IPS-18c (cell line): ENCODE results near the gene SLF1.

Experiments
- H3K4me3 ChIP-seq: 2 replicates; pipeline ENCODE4 v1.7.0; 2013; ENCODE audit warnings: low read depth, mild to moderate bottlenecking, low read length, moderate library complexity; ENCODE audit not compliant: insufficient read depth
- H3K9me3 ChIP-seq: one replicate; pipeline ENCODE4 v1.6.1; 2013; ENCODE audit warnings: mild to moderate bottlenecking, low read length, moderate library complexity; ENCODE audit not compliant: control insufficient read depth, insufficient read depth

Gene SLF1

GRCh38 chr5:94693043-94693822 is 74.8 kb downstream of the SLF1 start:
- H3K9me3 ChIP-seq, result no peaks in the 10 kb centered on the region
- H3K4me3 ChIP-seq, result no peak overlapping the region

- no peaks in the 10 kb centered on the region for H3K9me3 ChIP-seq
- H3K4me3 ChIP-seq, result no peak overlapping the region
These were observed 75.4 kb downstream of the SLF1 start for GRCh38 chr5:94693845-94694370.

- H3K4me3 ChIP-seq, result no peak overlapping the region
These were observed 76.2 kb downstream of the SLF1 start for GRCh38 chr5:94694671-94695070.

GRCh38 chr5:94698197-94698596 is 79.7 kb downstream of the SLF1 start:
- Histone ChIP-seq H3K4me3 (no peak overlapping the region), H3K9me3 (no peaks in the 10 kb centered on the region)

More at GRCh38 chr5:94694671-94695070, 76.2 kb downstream of the SLF1 start:
- no peaks in the 10 kb centered on the region for H3K9me3 ChIP-seq

- no peaks in the 10 kb centered on the region for H3K9me3 ChIP-seq
- no peak overlapping the region for H3K4me3 ChIP-seq
These were observed 81.1 kb downstream of the SLF1 start for GRCh38 chr5:94699562-94699961.

- Histone ChIP-seq H3K9me3 (no peaks in the 10 kb centered on the region), H3K4me3 (no peak overlapping the region)
These were observed 82.1 kb downstream of the SLF1 start for GRCh38 chr5:94700592-94700991.

- Histone ChIP-seq H3K9me3 (no peaks in the 10 kb centered on the region), H3K4me3 (no peak overlapping the region)
These were observed 84.3 kb downstream of the SLF1 start for GRCh38 chr5:94702729-94703128.

- H3K9me3 ChIP-seq, result no peaks in the 10 kb centered on the region
- H3K4me3 ChIP-seq, result no peak overlapping the region
These were observed 87.0 kb downstream of the SLF1 start for GRCh38 chr5:94705427-94705826.

- Histone ChIP-seq H3K4me3 (no peak overlapping the region), H3K9me3 (no peaks in the 10 kb centered on the region)
These were observed 88.9 kb downstream of the SLF1 start for GRCh38 chr5:94707359-94707758.

GRCh38 chr5:94709277-94709676 is 90.8 kb downstream of the SLF1 start:
- Histone ChIP-seq H3K9me3 (no peaks in the 10 kb centered on the region), H3K4me3 (no peak overlapping the region)

- peaks cover 2% of the 10 kb centered on the region for H3K9me3 ChIP-seq
These were observed 93.3 kb downstream of the SLF1 start for GRCh38 chr5:94711785-94712184.

GRCh38 chr5:94715768-94716167 is 97.3 kb downstream of the SLF1 start:
- no peak overlapping the region for H3K4me3 ChIP-seq
- H3K9me3 ChIP-seq, result peaks cover 2% of the 10 kb centered on the region

More at GRCh38 chr5:94711785-94712184, 93.3 kb downstream of the SLF1 start:
- no peak overlapping the region for H3K4me3 ChIP-seq

- Histone ChIP-seq H3K4me3 (no peak overlapping the region), H3K9me3 (no peaks in the 10 kb centered on the region)
These were observed 106.7 kb downstream of the SLF1 start for GRCh38 chr5:94725142-94725541.

GRCh38 chr5:94731471-94731870 is 113.0 kb downstream of the SLF1 start:
- H3K9me3 ChIP-seq, result no peaks in the 10 kb centered on the region
- no peak overlapping the region for H3K4me3 ChIP-seq

GRCh38 chr5:94736498-94736897 is 118.0 kb downstream of the SLF1 start:
- H3K9me3 ChIP-seq, result no peaks in the 10 kb centered on the region
- no peak overlapping the region for H3K4me3 ChIP-seq

GRCh38 chr5:94740286-94740685 is 121.8 kb downstream of the SLF1 start:
- no peaks in the 10 kb centered on the region for H3K9me3 ChIP-seq
- H3K4me3 ChIP-seq, result no peak overlapping the region

- Histone ChIP-seq H3K9me3 (no peaks in the 10 kb centered on the region), H3K4me3 (no peak overlapping the region)
These were observed 124.4 kb downstream of the SLF1 start for GRCh38 chr5:94742852-94743251.

GRCh38 chr5:94744906-94745305 is 126.4 kb downstream of the SLF1 start:
- H3K4me3 ChIP-seq, result no peak overlapping the region
- no peaks in the 10 kb centered on the region for H3K9me3 ChIP-seq
